ENCODE results near the gene DDC.

The DDC gene

GRCh38 chr7:50559881-50560280 lies 5.3 kb downstream of the DDC start:
- no peaks in the 10 kb centered on the region for H3K27me3 ChIP-seq (ENCODE audit: low read length)
- no peak overlapping the region for H3K4me2 ChIP-seq (ENCODE audit: low read depth, low read length, poor library complexity, severe bottlenecking)
- no peaks in the 10 kb centered on the region for H3K9me3 ChIP-seq (ENCODE audit: insufficient read depth, low read length)
- no peak overlapping the region for H3K27ac ChIP-seq (ENCODE audit: low read depth, low read length)
- no peaks in the 10 kb centered on the region for H3F3A ChIP-seq (ENCODE audit: insufficient read depth)
- TF ChIP-seq CTCF (IDR thresholded peaks at IDR 0.05; ENCODE audit: insufficient read depth, low read length, poor library complexity, severe bottlenecking), result no peak
- TF ChIP-seq EZH2phosphoT487 (conservative IDR thresholded peaks at IDR 0.05; ENCODE audit: low read length), result no peak
- H3K79me2 ChIP-seq (ENCODE audit: insufficient read depth, low read length), result no peaks in the 10 kb centered on the region
- no peaks in the 10 kb centered on the region for H4K20me1 ChIP-seq (ENCODE audit: low read depth, low read length)
- H3K9ac ChIP-seq (ENCODE audit: low read length), result no peak overlapping the region
- H3K4me3 ChIP-seq (ENCODE audit: insufficient read depth, low read length, poor library complexity, severe bottlenecking), result no peak overlapping the region
- no peak overlapping the region for H2AFZ ChIP-seq (ENCODE audit: low read depth, low read length, severe bottlenecking)
- H3K36me3 ChIP-seq (ENCODE audit: low read length), result no peaks in the 10 kb centered on the region
- H3K9me2 ChIP-seq (replicated peaks; ENCODE audit: insufficient read depth, low read length), result no peaks in the 10 kb centered on the region

DNA sequence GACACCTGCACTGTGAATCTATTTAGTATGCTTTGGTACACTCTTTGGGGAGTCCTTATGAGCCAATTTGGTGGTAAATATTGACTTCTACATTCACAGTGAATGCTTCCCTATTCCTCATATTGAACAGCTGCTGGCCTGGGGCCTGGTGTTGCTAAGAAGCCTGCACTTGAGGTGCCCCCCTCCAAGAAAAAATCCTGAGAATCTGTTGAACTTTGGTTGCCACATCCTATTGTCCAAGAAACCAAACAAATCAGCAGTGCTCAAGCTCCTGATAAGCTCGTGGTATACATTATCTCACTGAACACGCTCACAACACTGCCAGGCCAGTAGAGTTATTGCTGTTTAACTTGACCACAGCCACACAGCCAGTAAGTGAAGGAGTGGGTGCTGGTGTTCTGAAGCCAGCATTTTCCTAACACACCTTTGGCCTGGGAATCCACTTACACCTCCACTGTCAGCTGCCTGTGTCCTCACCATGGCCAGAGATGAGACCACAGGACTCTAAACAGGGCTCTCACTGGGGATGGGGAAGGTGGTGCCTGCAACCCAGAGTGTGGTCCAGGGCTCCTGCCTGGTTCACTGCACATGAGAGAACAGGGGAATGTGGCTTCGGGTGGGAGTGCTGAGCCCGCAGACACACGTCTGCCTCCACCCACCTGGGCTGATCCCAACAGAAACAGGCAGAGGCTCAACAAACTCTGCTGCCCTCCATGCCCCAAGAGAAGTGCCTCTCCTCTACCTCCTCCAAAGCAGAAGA lies 6.7 kb downstream of the DDC start:
- Histone ChIP-seq H3K4me2 (ENCODE audit: low read depth, low read length, poor library complexity, severe bottlenecking) (no peak overlapping the region), H4K20me1 (ENCODE audit: low read depth, low read length) (no peaks in the 10 kb centered on the region), H3K4me3 (ENCODE audit: insufficient read depth, low read length, poor library complexity, severe bottlenecking) (no peak overlapping the region), H3K27me3 (ENCODE audit: low read length) (no peaks in the 10 kb centered on the region), H3K36me3 (ENCODE audit: low read length) (no peaks in the 10 kb centered on the region), H3K9ac (ENCODE audit: low read length) (no peak overlapping the region), H3K79me2 (ENCODE audit: insufficient read depth, low read length) (no peaks in the 10 kb centered on the region), H3F3A (ENCODE audit: insufficient read depth) (no peaks in the 10 kb centered on the region), H3K9me2 (replicated peaks; ENCODE audit: insufficient read depth, low read length) (no peaks in the 10 kb centered on the region), H3K27ac (ENCODE audit: low read depth, low read length) (no peak overlapping the region), H2AFZ (ENCODE audit: low read depth, low read length, severe bottlenecking) (no peak overlapping the region), H3K9me3 (ENCODE audit: insufficient read depth, low read length) (no peaks in the 10 kb centered on the region)
- TF ChIP-seq CTCF (IDR thresholded peaks at IDR 0.05; ENCODE audit: insufficient read depth, low read length, poor library complexity, severe bottlenecking), result no peak
- no peak for TF ChIP-seq EZH2phosphoT487 (conservative IDR thresholded peaks at IDR 0.05; ENCODE audit: low read length)

GRCh38 chr7:50557099-50557498 lies 8.1 kb downstream of the DDC start:
- H2AFZ ChIP-seq (ENCODE audit: low read depth, low read length, severe bottlenecking), result no peak overlapping the region
- H3K9me3 ChIP-seq (ENCODE audit: insufficient read depth, low read length), result no peaks in the 10 kb centered on the region
- no peaks in the 10 kb centered on the region for H3K79me2 ChIP-seq (ENCODE audit: insufficient read depth, low read length)
- no peaks in the 10 kb centered on the region for H3K9me2 ChIP-seq (replicated peaks; ENCODE audit: insufficient read depth, low read length)
- H3K27ac ChIP-seq (ENCODE audit: low read depth, low read length), result no peak overlapping the region
- H3K4me2 ChIP-seq (ENCODE audit: low read depth, low read length, poor library complexity, severe bottlenecking), result no peak overlapping the region
- H3K4me3 ChIP-seq (ENCODE audit: insufficient read depth, low read length, poor library complexity, severe bottlenecking), result no peak overlapping the region
- no peaks in the 10 kb centered on the region for H3K36me3 ChIP-seq (ENCODE audit: low read length)
- no peaks in the 10 kb centered on the region for H3K27me3 ChIP-seq (ENCODE audit: low read length)
- no peak for TF ChIP-seq CTCF (IDR thresholded peaks at IDR 0.05; ENCODE audit: insufficient read depth, low read length, poor library complexity, severe bottlenecking)
- no peak for TF ChIP-seq EZH2phosphoT487 (conservative IDR thresholded peaks at IDR 0.05; ENCODE audit: low read length)
- no peaks in the 10 kb centered on the region for H3F3A ChIP-seq (ENCODE audit: insufficient read depth)
- no peaks in the 10 kb centered on the region for H4K20me1 ChIP-seq (ENCODE audit: low read depth, low read length)
- no peak overlapping the region for H3K9ac ChIP-seq (ENCODE audit: low read length)
